Measurements from ENCODE around the gene DPYSL4. TPM values are rescaled to one million over a fixed set of nuclear protein-coding genes. Genes with fewer than 3 reads are reported as not detected.

The DPYSL4 gene
- total RNA-seq: 14.7 and 36.4 TPM in 2 replicates

GRCh38 chr10:132186488-132187429 is at the start of gene DPYSL4:
DPYSL4 (plus strand) TSS chr10:132186948; CDS start chr10:132187064, 116 bp downstream.

Other genes with a start within 250 kb of the DPYSL4 start
- 39.2 and 120 TPM in 2 replicates for gene BNIP3, start 205.0 kb upstream of the DPYSL4 start, total RNA-seq
- under 0.01 TPM in 2 replicates for gene JAKMIP3, start 121.0 kb upstream of the DPYSL4 start, total RNA-seq
- gene STK32C, start 121.0 kb downstream of the DPYSL4 start, total RNA-seq: 8.5 and 9.1 TPM in 2 replicates
- 9.4 and 10.8 TPM in 2 replicates for gene LRRC27, start 145.2 kb downstream of the DPYSL4 start, total RNA-seq
- 9.6 and 10.5 TPM in 2 replicates for gene PWWP2B, start 210.3 kb downstream of the DPYSL4 start, total RNA-seq

Data from endothelial cell of coronary artery (primary cell).